Calu3 (cell line): ENCODE results near the gene UBE2Q1. TPM values are rescaled to one million over a fixed set of nuclear protein-coding genes. Genes with fewer than 3 reads are reported as not detected.
A peak's percentile ranks its signal among the peaks of the same experiment; 100 is the strongest.

Experiments
- BruUV-seq: library from RNA; stranded (reverse); fragments of 400-500 nt; replicated peaks from 2 replicates; lab custom pipeline; 2021; lab: Mats Ljungman, UMichigan
- CTCF ChIA-PET: fragments of 300-600 bp; sonication (Branson Sonifier 250); formaldehyde crosslinking; loops from one replicate; lab custom pipeline; 2022; ENCODE audit warnings: antibody characterized with exemption; lab: Charles Lee
- DNase-seq: peaks from one replicate; pipeline ENCODE4 v3.0.0; 2022
- H3K27ac Mint-ChIP-seq: one replicate; pipeline ENCODE4 v1.8.0; 2022; ENCODE audit warnings: mixed read lengths; ENCODE audit not compliant: unreplicated experiment
- H3K27me3 Mint-ChIP-seq: one replicate; pipeline ENCODE4 v1.8.0; 2022; ENCODE audit warnings: mixed read lengths; ENCODE audit not compliant: unreplicated experiment
- H3K36me3 Mint-ChIP-seq: one replicate; pipeline ENCODE4 v1.8.0; 2022; ENCODE audit warnings: mild to moderate bottlenecking, moderate library complexity, mixed read lengths; ENCODE audit not compliant: insufficient read depth, unreplicated experiment
- H3K4me1 Mint-ChIP-seq: one replicate; pipeline ENCODE4 v1.8.0; 2022; ENCODE audit warnings: mild to moderate bottlenecking, low read depth, mixed read lengths; ENCODE audit not compliant: unreplicated experiment
- H3K4me3 Mint-ChIP-seq: one replicate; pipeline ENCODE4 v1.8.0; 2022; ENCODE audit warnings: mild to moderate bottlenecking, low read depth, moderate library complexity, mixed read lengths; ENCODE audit not compliant: unreplicated experiment
- H3K9me3 Mint-ChIP-seq: one replicate; pipeline ENCODE4 v1.8.0; 2022; ENCODE audit warnings: low read depth, mixed read lengths; ENCODE audit not compliant: unreplicated experiment
- CTCF ChIP-seq: fragments of 200-600 bp; IDR thresholded peaks from one replicate; pipeline ENCODE4 v1.8.0; 2022; ENCODE audit warnings: antibody characterized with exemption; ENCODE audit not compliant: unreplicated experiment
- intact Hi-C: fragments of 100-400 bp; cut with micrococcal nuclease; formaldehyde crosslinking; loops from one replicate; pipeline ENCODE4 v1.10.0; 2022; ENCODE audit not compliant: unreplicated experiment
- total RNA-seq: library from RNA; stranded (reverse); gene quantifications from 2 replicates; pipeline ENCODE4 v1.2.3, GENCODE V29; 2022

UBE2Q1 gene
- total RNA-seq, 1 experiment from 2014 or later, result 96.7 TPM

GRCh38 chr1:154605534-154605933, 47.1 kb upstream of the UBE2Q1 start:
- Mint-ChIP-seq H3K27ac (peak overlapping the region; percentile 2), H3K9me3 (no peaks in the 10 kb centered on the region), H3K27me3 (no peaks in the 10 kb centered on the region), H3K4me3 (no peak overlapping the region), H3K4me1 (peaks cover 42% of the 10 kb centered on the region), H3K36me3 (peaks cover 47% of the 10 kb centered on the region)
- CTCF ChIA-PET, result interaction anchor here (0.7 kb wide), 1 partner anchor 8 kb away, joined by 4 read pairs; no protein-coding TSS in a partner anchor
- no peak for TF ChIP-seq CTCF
- no peak for DNase-seq
- intact Hi-C loops, result no loop called here
- BruUV-seq, result no TSS peak

- DNase-seq, result no peak
- no peaks in the 10 kb centered on the region for H3K27me3 Mint-ChIP-seq
- BruUV-seq, result no TSS peak
- no peak overlapping the region for H3K27ac Mint-ChIP-seq
- H3K4me3 Mint-ChIP-seq, result no peak overlapping the region
- H3K4me1 Mint-ChIP-seq, result peaks cover 31% of the 10 kb centered on the region
- intact Hi-C loops, result no loop called here
- TF ChIP-seq CTCF, result no peak
- CTCF ChIA-PET, result no interaction called here
- peaks cover 52% of the 10 kb centered on the region for H3K36me3 Mint-ChIP-seq
- H3K9me3 Mint-ChIP-seq, result no peaks in the 10 kb centered on the region
Measured at GRCh38 chr1:154603317-154603716, 44.9 kb upstream of the UBE2Q1 start.

- no peak overlapping the region for H3K4me3 Mint-ChIP-seq
- no TSS peak for BruUV-seq
Measured at GRCh38 chr1:154599658-154600057, 41.2 kb upstream of the UBE2Q1 start.

GRCh38 chr1:154598871-154599635, 40.6 kb upstream of the UBE2Q1 start:
- no peak for TF ChIP-seq CTCF
- H3K27ac Mint-ChIP-seq, result no peak overlapping the region
- H3K36me3 Mint-ChIP-seq, result peaks cover 46% of the 10 kb centered on the region
- CTCF ChIA-PET, result interaction anchor here (0.6 kb wide), 1 partner anchor 232 kb away, joined by 3 read pairs; no protein-coding TSS in a partner anchor
- no peaks in the 10 kb centered on the region for H3K27me3 Mint-ChIP-seq
- BruUV-seq, result no TSS peak
- peaks cover 7% of the 10 kb centered on the region for H3K4me1 Mint-ChIP-seq
- intact Hi-C loops, result no loop called here
- DNase-seq, result no peak
- H3K4me3 Mint-ChIP-seq, result no peak overlapping the region
- no peaks in the 10 kb centered on the region for H3K9me3 Mint-ChIP-seq

More at GRCh38 chr1:154599658-154600057, 41.2 kb upstream of the UBE2Q1 start:
- no peak for DNase-seq
- Mint-ChIP-seq H3K27me3 (no peaks in the 10 kb centered on the region), H3K9me3 (no peaks in the 10 kb centered on the region), H3K27ac (no peak overlapping the region), H3K4me1 (peaks cover 13% of the 10 kb centered on the region), H3K36me3 (peaks cover 46% of the 10 kb centered on the region)
- intact Hi-C loops, result no loop called here
- CTCF ChIA-PET, result no interaction called here
- no peak for TF ChIP-seq CTCF
